T follicular helper cell (primary cell): ENCODE measurements around the gene ADPRHL1.
"Not testable (repeated sequence)": the region's sequence is repeated elsewhere in the genome, so short reads cannot be mapped to it uniquely, and the experiment has no call there.

Experiments used
- DNase-seq: peaks from one replicate; pipeline ENCODE4 v3.0.0-alpha.2; 2020; ENCODE audit warnings: low read depth

ADPRHL1 gene

DNA sequence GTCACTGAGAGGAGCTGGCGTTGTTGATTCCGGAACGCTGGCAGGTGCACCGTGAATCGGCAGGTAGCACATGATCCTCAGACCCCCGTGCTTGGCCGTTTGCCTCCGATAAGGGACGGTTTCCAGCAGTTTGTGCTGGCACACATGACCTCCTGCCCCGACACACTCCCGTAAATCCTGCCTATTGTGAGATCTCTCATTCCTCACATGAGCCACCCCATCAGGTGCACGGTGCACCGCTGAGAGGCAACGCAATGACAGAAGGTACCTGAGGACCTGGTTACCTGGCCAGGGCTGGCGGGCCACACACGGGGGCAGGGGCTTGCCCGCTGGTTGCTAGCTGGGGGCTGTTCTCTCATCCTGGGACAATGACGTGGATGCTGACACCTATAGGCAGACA, 2.1 kb upstream of the ADPRHL1 start:
- DNase-seq, result no peak

DNA sequence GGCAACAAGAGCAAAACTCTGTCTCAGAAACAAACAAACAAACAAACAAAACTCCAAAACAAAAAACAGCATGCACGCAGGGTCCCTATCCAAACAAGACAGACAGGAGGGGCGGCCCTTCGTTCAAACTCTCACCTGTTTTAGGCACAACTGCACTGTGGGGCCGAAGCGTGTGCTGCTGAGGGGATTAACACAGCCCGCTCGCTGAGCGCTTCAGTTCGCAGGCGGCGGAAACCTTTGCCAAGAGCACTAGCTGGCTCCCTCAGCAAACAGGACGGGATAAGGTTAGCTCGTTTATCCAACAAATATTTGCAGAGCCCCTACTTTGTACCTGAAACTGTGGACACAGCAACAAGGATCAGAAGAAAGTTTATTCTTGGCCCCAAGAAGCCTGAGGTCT, 1.6 kb upstream of the ADPRHL1 start:
- no peak for DNase-seq

DNA sequence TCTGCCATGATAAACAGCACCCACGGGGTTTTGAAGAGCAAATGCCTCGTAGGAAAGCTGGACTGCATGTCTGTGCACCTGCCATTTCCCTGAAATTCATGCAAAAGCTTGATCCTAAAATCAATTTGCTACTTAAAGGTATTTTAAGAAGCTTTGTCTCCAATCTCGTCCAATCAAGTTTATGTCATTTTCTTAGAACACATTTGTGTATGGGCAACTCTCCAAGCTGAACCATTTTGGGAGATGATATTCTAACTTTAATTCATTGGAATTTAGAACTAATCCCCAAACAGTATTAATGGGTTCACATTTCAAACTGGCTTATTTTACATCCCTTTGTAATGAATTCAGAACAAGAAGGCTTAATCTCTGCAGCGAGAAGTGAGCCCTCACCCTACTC, 822 bp downstream of the ADPRHL1 start:
- no peak for DNase-seq

DNA sequence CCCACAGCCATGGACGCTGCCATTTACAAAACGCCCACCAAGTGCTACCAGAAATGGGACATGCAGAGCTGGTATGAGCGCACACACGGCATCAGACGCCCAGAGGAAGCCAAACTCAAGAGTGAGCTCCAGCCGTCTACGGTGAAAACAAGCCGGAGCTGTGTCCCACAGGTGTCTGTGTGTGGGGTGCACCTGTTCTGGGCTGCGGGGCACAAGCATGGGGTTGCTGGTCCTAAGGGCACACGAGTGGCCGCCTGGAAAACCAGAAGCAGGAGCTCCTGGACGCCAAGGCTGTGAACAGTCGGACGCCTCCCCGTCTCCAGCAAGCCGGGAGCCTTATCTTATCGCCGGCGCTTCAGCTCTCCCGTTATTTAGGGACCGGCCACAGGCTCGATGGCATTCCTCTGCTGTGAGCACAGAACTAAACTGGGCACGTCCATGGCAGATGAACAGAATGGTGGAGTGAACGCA, 1.3 kb downstream of the ADPRHL1 start:
- no peak for DNase-seq

DNA sequence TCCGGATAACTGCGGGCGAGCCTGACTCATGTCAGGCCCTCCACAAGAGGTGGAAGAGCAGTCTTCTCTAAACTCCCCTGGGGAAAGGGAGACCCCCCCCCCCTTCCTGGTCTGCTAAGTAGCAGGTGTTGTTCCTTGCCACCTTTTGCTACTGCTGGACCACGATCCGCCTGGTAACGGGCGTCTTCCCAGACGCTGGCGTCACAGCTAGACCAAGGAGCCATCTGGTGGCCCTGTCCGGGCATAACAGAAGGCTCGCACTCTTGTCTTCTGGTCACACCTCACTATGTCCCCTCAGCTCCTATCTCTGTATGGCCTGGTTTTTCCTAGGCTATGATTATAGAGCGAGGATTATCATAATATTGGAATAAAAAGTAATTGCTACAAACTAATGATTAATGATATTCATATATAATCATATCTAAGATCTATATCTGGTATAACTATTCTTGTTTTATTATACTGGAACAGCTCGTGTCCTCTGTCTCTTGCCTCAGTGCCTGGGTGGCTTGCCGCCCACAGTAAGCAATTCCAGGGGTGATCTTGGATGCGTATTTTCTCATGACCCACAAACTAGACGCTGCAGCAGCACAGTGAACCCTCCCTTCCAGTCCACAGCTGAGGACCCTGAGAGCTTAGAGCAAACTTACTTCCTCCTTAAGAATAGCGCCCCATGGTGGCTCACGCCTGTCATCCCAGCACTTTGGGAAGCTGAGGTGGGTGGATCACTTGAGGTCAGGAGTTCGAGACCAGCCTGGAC, 2.2 kb downstream of the ADPRHL1 start:
- not testable (repeated sequence) for DNase-seq

DNA sequence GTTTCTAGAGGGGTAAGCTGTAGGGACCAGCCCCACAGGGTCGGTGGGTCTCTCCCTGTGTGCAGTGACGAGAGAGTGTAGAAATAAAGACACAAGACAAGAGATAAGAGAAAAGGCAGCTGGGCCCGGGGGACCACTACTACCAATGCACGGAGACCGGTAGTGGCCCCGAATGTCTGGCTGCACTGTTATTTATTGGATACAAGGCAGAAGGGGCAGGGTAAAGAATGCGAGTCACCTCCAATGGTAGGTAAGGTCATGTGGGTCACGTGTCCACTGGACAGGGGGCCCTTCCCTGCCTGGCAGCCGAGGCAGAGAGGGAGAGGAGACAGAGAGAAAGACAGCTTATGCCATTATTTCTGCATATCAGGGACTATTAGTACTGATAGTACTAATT, 2.9 kb downstream of the ADPRHL1 start:
- DNase-seq, result not testable (repeated sequence)

DNA sequence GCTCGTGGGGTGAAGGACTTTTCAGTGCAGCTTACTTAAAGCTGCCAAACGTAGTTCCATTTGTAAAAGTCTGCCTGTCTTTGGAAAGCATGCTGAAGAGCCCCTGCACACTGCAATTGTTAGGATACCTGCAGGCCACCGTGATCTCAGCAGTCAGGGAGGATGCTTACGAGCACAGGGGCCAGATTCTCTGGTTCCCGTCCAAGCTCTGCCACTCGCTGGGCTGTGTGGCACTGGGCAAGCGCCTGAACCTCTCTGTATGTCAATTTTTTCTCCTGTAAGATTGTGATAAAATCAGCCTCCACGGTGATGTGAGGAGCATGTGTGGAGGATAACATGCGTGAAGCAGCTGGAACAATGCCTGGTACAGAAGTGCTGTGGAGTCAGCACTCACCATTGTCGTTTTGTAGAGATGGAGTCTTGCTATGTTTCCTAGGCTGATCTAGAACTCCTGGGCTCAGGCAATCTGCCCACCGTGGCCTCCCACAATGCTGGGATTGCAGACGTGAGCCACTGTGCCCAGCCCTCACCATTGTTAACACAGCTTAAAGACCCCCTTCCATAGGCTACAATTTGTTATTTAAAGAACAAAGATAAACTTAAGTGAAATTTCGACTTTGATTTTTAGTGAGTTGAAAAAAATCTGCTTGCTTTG, 3.5 kb downstream of the ADPRHL1 start:
- no peak for DNase-seq

DNA sequence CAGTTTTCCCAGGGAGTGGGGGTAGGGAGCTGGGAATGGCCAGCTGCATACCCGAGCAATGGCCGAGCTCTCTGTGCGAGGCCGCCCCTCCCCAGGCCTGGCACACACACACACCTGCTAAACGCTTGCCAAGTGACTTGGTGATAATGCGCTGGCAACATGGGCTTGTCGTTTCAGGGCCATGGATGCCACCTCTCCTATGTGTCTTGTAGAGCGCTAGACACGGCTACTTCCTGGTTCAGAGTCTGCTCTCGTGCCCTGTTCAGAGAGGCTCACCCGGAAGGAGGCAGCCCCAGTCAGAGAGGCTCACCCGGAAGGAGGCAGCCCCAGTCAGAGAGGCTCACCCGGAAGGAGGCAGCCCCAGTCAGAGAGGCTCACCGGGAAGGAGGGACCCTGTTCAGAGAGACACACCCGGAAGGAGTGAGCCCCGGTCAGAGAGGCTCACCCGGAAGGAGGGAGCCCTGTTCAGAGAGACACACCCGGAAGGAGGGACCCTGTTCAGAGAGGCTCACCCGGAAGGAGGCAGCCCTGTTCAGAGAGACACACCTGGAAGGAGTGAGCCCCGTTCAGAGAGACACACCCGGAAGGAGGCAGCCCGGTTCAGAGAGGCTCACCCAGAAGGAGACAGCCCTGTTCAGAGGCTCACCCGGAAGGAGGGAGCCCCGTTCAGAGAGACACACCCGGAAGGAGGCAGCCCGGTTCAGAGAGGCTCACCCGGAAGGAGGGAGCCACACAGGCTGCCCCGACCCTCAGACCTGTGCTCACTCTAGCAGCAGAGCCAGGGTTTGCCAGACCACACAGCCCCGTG, 4.2 kb downstream of the ADPRHL1 start:
- peak; percentile 23 for DNase-seq

DNA sequence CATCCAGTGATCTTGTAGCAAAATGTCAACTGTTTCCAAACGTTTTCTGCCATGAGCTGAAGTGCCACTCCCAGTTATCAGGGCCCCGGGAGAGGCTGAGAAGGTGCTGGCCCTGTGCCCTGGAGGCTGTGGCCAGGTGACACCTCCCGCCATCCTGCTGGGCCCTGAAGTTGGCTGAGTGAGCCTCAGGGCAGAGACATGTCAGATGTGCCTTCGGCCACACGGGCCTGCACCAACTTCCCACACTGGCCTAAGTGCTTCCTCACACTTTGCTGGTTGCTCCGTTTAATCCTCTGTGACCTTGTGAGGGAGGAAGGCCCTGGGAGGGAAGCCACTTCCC, 4.8 kb downstream of the ADPRHL1 start:
- DNase-seq, result no peak

DNA sequence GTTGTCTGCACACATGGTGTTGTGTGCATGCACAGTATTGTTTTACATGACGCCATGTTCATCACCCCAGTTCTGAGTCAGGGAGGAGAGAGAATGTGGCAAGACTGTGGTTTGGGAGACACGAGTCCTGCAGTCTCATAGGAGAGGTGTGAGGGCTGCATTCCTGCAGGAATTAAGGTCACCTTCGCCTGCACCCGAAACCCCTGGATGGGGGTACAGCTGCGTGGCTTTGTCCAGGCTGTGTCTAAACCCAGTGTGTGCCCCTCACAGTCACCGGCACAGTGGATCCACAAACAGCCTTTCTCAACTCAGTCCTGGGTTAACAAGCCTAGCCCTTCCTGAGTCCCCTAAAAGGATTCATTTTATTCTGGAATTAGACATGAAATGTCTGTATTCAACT, 5.7 kb downstream of the ADPRHL1 start:
- no peak for DNase-seq

DNA sequence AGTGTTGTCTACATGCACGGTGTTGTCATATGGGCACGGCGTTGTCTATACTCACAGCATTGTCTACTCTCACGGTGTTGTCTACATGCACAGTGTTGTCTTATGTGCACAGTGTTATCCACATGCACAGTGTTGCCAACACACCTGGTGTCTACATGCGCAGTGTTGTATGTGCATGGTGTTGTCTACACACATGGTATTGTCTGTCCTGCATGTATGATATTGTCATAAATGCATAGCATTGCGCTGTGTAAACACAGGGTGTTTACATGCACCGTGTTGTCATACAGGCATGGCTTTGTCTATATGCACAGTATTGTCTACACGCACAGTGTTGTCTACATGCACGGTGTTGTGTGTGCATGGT, 6.8 kb downstream of the ADPRHL1 start:
- no peak for DNase-seq

DNA sequence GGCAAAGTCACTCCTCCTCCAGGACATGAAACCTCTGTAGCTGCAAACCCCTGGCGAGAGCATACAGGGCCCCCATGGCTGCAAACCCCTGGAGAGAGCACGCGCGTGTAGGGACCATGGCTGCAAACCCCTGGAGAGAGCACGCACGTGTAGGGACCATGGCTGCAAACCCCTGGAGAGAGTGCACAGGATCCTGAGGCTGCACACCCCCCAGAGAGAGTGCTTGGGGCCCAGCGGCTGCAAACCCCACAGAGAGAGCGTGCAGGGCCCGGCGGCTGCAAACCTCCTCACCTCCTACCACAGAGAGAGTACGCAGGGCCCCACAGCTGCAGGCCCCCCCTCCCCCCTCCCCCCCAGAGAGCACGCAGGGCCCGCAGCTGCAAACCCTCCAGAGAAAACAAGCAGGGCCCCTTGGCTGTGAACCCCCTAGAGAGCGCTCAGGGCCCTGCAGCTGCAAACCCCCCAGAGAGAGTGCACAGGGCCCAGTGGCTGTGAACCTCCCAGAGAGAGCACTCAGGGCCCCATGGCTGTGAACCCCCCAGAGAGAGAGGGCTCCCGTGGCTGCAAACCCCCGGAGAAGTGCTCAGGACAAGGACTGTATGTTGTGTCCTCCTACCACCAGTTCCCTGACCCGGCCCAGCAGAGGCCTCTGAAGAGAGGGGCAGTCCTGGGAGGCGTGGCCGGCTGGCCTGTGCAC, 7.3 kb downstream of the ADPRHL1 start:
- no peak for DNase-seq

DNA sequence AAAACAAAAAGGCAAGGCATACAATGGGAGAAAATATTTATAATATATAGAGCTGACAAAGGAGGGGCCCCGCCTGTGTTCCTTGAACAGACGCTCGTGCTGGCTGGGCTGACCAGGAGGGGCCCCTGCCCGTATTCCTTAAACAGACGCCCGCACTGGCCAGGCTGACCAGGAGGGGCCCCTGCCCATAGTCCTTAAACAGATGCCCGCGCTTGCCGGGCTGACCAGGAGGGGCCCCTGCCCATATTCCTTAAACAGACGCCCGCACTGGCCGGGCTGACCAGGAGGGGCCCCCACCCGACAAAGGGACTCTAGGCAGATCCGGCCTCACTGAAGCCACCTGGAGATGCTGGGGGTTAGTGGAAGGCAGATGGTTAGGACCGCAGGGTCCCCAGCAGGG, 9.3 kb downstream of the ADPRHL1 start:
- DNase-seq, result no peak

DNA sequence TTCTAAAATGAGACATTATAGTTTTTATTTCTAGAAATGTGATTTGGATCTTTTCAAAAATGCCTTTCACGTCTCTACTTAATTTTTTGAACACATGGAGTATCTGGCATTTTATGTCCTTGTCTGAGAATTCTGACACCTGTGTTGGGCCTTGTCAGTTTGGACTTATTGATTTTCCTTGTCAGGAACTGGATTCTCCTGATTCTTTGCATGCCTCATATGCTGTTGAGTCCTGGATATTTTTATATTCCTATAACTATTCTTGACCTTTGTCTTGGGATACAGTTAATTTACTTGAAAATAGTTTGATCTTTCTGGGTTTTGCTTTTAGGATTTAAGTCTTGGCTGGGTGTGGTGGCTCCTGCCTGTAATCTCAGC, 10.3 kb downstream of the ADPRHL1 start:
- DNase-seq, result no peak

DNA sequence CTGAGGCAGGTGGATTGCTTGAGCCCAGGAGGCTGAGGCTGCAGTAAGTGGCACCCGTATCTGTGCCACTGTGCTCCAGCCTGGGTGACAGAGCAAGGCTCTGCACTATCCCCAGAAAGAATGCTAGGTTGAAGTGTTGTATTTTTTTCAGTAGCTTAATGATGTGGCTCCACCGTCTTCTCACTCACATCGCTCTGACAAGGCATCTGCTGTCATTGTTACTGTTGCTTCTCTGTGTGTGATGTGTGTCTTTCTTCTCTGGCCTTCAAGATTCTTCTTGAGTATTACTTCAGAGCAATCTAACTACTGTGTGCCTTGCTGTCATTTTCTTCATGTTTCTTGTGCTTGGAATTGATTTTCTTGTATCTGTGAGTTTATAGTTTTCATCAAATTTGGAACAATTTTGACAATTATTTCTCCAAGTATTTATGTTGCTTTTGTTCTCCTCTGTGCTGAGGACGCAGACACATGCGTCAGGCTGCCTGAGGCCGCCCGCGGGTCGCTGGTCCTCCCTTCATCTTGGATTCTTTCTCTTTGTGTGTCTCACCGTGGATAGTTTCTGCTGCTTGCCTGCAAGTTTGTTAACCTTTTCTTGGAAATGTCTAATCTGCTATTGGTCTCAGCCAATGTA, 10.8 kb downstream of the ADPRHL1 start:
- no peak for DNase-seq

DNA sequence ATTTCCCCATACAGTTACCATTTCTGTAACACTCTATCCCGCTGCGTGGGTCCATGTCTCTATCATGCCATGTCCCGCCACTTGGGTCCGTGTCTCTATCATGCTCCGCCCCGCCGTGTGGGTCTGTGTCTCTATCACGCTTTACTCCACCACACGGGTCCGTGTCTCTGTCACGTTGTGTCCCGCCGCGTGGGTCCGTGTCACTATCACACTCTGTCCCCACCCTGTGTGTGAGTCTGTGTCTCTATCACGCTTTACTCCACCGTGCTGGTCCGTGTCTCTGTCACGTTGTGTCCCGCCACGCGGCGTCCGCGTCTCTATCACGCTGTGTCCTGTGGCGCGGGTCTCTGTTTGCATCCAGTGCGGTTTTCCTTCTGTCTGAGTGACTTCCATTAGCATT, 11.6 kb downstream of the ADPRHL1 start:
- no peak for DNase-seq

DNA sequence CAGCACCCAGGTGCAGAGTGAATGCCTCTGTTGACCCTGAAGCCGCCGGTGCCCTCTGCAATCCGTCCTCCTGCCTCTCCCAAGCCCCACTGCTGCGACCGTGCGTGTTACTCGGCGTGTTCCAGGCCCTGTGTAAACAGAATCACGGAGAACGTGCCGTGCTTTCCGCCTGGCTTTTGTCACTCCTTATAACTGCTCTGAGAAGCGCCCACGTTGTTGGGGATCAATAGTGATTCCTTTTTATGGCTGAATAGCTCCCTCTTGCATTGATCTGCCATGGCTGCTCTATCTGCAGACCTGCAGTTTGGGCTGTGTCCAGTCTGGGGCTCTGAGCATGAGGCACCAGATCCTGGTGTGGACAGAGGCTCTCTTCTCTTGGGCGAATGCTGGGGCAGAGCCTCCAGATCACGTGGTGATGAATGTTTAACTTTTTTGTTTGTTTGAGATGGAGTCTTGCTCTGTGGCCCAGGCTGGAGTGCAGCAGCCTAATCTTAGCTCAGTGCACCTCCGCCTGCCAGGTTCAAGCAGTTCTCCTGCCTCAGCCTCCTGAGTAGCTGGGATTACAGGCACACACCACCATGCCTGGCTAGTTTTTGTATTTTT, 15.8 kb downstream of the ADPRHL1 start:
- no peak for DNase-seq

DNA sequence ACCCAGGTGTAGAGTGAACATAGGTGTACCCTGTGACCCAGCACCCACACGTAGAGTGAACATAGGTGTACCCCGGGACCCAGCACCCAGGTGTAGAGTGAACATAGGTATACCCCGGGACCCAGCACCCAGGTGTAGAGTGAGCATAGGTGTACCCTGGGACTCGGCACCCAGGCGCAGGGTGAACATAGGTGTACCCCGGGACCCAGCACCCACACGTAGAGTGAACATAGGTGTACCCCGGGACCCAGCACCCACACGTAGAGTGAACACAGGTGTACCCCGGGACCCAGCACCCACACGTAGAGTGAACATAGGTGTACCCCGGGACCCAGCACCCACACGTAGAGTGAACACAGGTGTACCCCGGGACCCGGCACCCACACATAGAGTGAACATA, 16.4 kb downstream of the ADPRHL1 start:
- DNase-seq, result not testable (repeated sequence)

DNA sequence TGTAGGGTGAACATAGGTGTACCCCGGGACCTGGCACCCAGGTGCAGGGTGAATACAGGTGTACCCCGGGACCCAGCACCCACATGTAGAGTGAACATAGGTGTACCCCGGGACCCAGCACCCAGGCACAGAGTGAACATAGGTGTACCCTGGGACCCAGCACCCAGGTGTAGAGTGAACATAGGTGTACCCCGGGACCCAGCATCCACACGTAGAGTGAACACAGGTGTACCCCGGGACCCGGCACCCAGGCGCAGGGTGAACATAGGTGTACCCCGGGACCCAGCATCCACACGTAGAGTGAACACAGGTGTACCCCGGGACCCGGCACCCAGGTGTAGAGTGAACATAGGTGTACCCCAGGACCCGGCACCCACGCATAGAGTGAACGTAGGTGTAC, 17.4 kb downstream of the ADPRHL1 start:
- DNase-seq, result not testable (repeated sequence)

DNA sequence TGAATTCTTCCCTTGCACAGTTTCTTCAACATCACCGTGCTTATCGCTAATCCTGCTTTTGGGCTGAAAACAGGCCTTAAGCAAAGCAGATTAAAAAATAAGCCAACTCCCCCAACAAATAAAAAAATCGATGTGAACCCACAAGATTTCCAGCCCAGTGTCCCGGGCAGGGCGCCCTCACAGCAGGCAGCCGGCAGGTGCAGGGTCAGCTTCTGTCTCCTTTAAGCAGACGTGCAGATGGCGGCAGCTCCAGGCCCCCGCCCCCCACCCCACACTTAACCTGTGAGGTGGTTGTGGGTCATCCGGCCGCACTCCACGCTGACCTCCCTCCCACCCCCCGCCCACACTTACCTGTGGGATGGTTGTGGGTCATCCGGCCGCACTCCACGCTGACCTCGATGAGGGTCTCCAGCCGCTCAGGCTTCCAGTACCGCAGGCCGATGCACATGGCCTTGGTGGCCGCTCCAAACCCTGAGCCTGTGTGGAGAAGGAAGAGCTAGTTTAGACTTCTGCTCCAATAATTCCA, 19.8 kb downstream of the ADPRHL1 start:
- no peak for DNase-seq
